Stimulated activated CD4-positive, alpha-beta T cell treated with anti-CD3 and anti-CD28 coated beads, Interleukin-4, amount 100 ng/mL, for 4 hours (primary cell): Measurements from ENCODE around the gene BEND3.
"Not testable (repeated sequence)": the region's sequence is repeated elsewhere in the genome, so short reads cannot be mapped to it uniquely, and the experiment has no call there.

Source experiments
- DNase-seq, 2 experiments: peaks; one replicate each; pipeline ENCODE4 v3.0.0-alpha.2; 2020

The BEND3 gene

DNA sequence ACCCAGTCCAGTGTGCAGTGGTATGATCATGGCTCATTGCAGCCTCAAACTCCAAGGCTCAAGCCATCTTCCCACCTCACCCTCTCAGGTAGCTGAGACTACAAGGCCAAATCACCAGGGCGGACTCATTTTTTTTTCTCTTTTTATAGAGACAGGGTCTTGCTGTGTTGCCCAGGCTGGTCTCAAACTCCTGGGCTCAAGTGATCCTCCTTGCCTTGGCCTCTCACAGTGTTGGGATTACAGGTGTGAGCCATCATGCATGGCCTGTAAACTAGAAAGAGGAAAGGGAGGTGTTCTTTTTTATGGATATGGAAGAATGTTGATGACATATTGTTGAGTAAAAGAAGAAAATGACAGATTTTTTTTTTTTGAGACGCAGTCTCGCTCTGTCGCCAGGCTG is 5.1 kb upstream of the BEND3 start:
- DNase-seq = no peak

DNA sequence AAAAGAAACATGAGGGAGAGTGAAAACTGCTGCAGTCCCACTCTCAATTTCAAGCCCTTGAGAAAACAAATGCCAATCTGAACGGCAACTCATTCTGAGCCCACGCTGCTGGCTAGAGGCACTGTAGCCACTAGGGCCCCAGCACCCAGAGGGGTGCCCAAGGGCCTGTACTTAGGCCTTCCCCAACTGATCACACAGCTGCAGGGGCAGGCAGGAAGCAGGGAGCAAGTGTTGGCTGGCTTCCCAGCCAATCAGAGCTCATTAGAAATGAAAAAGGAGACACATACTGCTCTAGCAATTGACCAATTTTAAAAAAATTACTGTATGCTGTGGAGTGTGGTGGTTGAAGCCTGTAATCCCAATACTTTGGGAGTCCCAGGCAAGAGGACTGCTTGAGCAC is 3.7 kb upstream of the BEND3 start:
- DNase-seq = no peak

DNA sequence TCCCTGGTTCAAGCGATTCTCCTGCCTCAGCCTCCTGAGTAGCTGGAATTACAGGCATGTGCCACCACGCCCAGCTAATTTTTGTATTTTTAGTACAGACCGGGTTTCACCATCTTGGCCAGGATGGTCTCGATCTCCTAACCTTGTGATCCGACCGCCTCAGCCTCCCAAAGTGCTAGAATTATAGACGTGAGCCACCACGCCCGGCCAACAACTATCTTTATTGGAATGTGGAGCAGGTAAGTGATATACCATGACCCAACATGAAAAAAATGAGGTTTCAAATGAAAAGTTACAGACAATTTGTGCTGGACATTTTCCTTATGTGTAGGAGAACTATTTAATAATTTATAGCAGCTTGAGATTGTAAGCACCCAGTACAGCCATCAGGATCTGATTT is 3.2 kb upstream of the BEND3 start:
- DNase-seq = not testable (repeated sequence)

DNA sequence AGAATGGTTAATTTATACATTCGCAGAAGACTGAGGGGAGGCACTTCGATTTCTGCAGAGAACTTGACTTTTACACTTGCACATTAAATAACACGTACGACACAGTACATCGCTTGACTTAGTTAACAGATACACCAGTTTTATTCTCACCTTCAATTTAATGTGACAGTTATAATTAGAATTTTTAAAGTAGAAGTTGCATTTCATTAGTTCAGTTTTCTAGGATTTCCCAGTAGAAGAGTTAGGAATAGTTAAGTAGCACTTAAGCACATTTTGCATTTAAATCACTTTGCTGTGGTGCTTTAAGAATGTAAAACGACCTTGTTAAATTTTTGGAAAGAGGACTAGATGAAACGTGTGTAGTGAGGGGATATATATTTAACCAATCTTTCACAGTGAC is 1.6 kb upstream of the BEND3 start:
- no peak for DNase-seq

DNA sequence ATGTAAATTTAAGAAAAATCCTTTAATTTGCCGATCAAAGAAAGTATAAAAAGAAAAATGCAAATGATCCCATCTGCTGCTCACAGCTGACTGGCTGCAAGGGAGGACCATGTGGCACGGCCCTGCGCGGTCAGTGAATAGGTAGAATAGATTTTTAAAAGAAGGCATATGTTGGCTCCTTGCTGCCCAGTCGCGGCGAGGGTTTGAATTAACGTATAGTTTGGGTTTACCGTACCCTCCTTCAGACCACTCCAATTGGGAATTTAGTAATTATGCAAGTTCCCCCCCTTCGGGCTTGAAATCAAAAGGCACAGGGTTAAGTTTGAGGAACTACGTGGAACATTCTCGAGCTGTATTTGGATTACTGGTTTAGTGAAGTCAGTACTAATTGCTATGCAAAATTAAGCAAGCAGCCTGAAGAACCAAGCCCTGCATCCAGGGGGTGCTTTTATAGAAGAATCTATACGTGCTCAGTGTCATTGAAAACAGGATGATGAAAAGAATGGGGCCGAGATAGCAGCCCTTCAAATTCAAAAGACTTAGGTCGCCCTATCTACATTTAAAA is 1.1 kb upstream of the BEND3 start:
- peak; percentile 5 to 9 for DNase-seq

DNA sequence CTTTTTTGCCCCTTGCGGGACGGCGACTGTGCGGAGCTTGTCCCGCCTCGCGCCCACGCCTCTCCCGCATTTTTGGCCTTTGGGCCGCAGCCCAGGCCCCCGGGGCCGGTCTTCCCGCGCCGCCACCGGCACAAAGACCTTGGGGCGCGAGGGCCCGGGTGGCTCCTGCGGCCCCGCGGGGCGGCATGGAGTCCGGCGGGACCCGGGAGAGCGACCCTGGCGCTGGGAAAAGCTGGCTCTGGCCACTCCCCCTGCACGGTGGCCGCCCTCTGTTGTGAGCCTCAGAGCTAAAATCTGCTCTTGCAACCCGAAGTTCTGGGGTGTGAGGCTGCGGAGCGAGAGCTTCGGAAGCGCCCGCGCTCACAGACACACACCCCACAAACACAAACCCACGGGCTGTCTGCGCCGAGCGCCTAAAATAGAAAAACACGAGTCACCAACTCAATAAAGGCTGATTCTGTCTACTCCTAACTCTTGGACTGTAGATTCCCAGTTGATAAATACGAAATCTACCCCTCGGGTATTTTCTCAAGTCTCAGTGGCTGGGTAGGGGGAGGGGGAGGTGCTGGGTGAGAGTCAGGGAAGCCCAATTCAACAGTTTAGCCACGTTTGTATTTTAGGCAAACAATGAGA is 496 bp upstream of the BEND3 start:
- DNase-seq = peak; percentile 30 to 39

DNA sequence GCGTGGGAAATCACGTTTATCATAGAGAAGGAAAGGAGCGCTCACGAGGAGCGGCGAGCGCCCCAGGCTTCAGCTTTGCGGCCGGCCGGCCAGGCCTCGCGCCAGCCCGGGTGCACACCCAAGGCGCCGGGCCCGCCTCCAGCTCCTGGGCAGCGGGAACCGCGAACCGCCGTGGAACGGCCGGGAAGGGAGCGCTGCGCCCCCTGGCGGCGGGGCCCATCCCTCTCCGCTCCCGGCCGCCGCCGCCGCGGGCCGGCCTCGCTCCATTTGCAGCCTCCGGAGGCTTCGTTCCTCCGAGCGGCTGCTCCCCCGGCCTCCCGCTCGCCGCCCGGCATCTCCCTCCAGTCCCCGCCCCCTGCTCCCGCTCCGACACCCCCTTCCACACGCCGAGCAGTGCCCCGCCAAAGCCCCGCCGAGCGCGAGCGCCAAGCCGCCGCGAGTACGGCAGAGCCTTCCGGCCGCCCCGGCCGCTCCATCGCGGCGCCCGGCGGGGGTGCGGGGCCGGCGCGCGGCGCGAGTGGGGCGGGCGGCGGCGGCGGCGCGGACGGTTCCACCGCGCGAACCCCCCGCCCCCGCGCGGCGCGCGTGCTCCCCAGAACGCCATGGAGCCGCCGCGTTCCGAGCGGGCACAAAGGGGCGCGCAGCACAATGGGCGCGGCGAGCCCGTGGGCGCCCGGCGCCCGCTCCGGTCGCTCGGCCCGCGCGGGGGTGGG is 946 bp downstream of the BEND3 start:
- peak; percentile 56 to 76 for DNase-seq

DNA sequence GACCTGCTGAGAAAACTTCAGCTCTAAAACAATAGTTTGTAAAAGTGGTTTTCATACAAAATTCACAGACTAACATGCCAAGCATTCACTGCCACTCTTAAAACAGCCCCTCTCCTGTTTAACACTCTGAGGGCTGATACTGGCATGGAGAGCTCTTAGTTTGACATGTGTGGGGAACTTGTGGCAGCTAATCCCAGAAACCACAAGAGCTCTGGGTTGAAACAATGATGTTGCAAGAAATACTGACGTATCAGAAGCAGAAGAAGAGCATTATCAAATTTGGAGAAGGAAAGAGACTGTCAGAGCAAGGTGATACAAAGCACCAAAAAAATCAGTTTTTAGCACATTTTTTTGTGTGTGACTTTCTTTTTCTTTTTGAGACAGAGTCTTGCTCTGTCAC is 5.1 kb downstream of the BEND3 start:
- no peak for DNase-seq

DNA sequence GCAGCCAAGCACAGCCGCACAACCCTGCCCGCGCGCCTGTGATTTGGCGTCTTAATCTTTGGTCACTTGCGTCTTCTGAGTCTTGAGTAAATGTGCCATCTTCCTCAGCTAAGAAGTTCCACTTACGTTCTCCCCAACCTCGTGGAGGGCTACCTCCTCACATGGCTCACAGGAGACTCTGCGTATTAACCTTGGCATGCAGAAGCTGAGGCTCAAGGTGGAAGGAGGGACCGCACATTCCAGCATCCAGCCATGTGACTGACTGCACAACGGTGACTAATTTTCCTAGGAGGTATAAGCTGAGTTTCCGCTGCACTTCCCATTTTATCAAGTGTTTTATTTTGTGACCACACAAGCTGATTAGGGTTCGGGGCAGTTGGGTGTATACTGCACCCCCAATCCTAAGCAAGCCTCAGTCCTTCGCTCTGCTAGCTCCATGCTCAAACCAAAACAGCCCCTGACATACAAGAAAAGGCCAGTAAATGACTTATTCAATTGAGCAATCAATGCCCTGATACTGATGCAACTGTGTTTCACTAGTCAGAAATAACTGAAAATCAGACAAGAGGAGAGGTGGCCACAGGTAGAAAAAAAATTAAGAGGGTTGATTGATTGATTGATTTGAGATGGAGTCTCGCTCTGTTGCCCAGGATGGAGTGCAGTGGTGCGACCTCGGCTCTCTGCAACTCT is 7.0 kb downstream of the BEND3 start:
- DNase-seq = no peak

DNA sequence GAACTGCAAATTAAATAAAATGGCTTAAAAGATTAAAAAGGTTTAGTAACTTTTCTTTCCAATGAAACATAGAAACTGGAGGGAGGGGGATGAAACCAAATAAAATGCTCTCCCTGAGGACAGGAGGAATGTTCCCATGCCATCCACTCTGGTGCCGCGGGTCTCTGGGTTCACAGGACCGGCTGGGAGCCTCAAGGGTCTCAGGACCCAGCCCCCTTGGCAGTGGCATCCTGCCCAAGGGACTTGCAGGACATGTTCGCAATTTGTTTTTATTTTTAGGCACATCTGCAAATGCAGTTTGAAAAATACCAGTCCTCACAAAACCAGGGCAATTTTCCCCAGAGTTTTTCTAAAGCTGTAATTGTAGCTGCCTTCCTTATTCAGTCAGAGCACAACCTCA is 7.5 kb downstream of the BEND3 start:
- no peak for DNase-seq

DNA sequence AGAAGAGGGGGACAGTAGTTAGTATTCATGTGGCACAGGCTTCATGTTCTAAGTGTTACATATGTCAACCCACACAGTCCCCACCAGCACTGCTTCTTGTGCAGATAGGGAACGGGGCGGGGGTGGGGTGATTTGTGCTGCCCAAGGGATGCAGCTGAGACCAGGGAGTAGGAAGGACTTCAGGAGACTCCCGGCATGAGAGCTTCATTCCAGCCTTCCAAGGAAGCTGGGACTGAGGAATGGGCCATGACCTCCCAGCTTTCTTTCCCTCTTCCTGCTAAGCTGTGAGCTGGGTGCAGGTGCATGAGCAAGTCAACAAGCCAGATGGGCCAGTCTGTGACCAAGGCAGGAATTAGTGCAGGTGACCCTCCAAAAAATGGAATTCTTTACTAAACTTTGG is 9.2 kb downstream of the BEND3 start:
- DNase-seq = no peak

DNA sequence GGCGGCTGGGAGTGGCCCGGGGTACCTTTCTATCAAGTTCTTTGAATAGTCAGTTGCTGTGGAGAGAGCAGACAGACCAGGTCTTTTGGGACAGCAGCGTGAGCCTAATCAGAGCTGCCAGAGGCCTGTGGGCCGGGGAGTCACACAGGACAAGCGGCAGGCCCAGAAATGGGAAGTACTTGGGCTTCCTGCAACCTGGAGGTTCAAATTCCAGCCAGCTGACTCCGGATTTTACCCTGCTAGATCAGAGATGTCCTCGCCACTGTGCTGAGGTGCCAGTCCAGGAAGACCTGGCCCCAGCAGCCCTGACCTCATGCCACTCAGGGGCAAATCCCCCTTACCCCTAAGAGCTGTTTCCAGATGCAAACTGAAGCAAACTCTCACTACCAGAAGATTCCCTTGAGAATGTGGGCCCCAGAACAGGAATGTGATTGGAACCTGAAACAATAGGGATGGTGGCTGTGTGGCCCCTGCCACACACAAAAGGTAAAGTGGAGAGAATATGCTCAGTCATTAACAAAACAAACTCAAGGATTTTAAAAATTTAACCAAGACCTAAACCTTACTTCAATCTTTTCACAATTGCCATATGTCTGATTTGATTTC is 9.7 kb downstream of the BEND3 start:
- DNase-seq = no peak

DNA sequence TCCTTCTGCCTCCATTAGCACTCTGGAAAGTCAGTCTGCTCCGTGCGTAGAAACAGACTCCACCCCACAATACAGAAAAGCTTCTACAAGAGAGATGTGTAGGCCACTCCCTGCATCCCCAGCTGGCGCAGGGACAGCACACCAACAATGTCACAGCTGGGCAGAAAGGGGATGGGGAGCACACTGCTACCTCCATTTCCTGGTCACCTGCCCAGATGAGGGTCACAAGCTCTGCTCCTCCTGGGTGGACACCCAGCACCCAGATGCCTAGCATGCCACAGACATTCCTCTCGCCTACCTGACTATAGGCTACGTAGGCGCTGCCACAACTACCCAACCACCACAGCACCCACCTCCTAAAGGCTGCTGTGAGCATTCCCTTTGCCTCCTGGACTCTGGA is 12.2 kb downstream of the BEND3 start:
- DNase-seq = no peak

DNA sequence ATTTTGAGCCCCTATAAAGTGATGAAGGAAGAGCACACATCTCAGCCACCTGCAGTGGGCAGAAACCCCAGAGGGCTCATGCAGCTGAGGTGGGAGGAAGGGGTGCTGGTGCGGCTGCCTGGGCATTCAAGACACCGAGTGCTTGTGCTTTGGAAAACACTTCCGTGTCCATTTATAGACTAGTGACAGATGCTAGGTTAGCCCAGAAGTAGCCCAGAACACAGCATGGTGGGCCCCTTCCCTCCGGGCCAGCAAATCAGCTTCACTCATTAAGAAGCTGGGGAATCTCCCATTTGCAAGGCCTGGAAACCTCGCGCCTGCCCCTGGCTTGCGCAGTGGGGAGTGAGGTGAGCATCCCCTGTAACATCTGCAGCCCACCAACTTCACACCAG is 12.9 kb downstream of the BEND3 start:
- DNase-seq = no peak

DNA sequence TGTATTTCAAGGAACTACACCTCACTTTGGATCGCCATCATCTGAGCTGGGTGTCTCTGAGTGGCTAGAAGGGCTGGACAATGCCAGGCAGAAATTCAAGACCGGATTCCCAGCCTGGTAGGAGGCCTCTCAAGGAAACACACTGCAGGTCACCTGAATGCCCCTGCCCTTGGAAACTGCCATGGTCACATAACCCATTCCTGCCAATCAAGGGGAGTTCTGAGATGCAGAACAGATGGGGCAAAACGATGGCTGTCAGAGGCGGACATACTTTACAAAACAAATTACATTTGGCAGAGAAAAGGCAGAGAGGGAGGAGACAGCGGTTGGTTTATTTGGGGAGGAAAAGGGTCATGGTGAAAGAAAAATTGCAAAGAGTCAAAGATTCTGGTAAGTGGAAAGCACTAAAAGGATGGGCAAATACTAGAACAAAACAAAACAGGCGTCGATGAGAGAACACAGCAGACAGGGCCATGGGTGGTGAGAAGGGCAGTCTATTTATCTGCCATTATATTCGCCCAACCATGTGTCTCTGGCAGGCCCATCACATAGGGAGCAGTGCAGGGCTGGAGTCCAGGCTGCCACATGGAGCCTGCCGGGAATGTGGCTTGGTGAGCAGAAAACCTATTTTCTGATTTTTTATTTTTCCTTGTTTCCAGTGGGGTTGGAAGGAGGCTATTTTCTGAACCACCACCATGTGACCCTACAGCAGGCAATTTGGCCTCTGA is 13.5 kb downstream of the BEND3 start:
- no peak for DNase-seq

DNA sequence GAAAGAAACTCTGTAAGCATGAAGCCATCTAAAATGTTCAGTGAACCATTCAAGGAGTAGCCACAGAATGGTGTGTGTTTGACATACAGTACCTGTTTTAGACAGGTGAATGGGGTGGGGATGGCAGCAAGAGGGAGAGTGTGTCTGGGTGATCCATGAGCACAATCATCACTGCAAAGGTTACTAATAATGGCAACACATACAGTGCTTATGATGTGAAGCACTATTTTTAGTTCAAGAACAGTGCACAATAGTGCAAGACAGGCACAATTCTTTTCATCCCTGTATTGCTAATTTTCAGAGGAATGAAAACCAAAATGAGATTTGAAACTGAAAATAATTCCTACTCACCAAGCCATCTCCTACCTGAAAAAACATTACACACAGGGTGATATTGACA is 14.1 kb downstream of the BEND3 start:
- DNase-seq = no peak

DNA sequence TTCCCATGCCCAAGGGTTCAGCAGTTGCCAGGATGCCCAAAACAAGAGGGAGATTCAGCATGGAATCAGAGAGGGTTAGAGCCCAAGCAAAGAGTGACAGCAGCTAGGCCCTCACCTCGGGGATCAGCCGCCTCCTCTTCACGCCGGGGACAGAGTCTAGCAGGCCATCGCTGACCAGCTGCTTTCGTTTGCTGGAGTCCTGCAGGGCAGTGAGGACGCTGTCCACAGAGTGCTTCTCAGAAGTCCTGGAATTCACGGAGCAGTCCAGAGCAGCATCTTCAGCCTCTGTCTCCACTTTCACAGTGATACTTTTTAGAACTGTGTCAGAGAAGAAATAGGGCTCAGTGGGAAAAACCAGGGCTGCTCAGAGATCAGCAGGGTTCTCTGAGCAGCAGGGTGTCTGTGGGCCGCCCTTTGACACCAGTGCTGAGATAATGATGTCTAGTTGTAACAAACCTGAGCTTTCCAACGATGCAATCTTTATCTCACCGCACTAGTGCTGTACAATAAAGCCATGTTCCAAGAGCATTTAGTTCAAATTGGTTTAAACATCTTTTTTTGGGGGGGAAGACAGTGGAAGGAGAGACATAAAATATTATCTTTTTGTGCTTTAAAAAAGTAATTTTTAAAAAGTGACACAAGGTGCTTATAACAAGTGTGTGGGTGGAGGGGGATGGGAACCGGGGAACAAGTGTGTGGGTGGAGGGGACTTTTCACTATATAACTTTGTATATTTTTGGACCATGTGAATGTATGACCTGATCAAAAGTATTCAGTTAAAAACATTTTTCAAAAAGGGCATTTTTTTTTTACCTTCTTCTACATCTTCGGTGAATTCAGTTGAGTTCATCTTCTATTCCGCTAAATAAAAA is 16.6 kb downstream of the BEND3 start:
- peak in 1 of 2 experiments; percentile 9 for DNase-seq

DNA sequence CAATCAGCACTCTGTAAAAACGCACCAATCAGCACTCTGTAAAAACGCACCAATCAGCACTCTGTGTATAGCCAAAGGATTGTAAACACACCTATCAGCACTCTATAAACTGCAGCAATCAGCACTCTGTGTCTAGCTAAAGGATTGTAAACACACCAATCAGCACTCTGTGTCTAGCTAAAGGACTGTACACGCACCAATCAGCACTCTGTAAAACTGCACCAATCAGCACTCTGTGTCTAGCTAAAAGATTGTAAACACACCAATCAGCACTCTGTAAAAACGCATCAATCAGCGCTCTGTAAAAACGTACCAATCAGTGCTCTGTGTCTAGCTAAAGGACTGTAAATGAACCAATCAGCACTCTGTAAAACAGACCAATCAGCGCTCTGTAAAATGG is 30.9 kb downstream of the BEND3 start:
- not testable (repeated sequence) for DNase-seq

DNA sequence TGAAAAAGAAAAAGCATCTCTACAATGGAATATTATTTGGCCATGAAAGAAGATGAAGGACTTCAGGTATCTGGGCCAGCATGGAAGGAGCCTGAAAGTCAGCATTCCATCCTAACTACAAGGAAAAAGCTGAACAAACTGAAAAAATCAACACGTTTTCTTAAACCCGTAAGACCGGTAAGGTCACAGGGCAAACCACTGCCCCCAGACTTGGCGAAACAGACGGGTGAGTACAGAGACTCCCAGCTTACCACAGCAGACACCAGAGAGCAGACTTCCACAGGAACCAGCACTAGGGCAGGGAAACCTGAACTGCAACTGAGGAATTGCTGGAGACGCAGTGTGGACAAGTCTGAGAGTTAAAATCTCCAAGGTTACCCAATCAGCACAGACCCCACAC is 31.4 kb downstream of the BEND3 start:
- no peak for DNase-seq

DNA sequence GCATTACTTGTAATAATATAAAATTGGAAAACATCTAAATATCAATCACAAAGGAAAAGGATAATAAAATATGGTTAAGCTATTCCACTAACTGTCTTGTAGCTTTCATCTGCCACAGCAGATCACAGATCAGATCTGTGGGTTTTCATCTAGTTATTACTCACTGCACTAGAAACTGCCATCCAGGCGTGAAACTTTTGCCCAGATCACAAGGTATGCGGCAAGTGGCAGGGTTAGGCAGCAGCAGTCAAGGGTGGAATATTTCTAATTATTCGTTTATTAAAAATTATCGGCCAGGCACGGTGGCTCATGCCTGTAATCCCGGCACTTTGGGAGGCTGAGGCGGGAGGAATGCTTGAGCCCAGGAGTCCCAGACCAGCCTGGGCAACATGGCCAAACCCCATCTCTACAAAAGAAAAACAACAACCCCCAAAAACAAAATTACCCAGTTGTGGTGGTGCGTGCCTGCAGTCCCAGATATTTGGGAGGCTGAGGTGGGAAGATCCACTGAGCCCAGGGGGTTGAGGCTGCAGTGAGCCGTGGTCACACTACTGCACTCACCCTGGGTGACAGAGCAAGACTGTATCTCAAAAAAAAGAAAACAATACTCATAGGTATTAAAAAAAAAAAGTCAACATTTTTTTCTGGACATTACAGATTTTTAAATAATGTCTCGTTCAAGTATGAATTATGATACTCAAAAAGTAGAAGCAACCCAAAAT is 32.1 kb downstream of the BEND3 start:
- DNase-seq = no peak

DNA sequence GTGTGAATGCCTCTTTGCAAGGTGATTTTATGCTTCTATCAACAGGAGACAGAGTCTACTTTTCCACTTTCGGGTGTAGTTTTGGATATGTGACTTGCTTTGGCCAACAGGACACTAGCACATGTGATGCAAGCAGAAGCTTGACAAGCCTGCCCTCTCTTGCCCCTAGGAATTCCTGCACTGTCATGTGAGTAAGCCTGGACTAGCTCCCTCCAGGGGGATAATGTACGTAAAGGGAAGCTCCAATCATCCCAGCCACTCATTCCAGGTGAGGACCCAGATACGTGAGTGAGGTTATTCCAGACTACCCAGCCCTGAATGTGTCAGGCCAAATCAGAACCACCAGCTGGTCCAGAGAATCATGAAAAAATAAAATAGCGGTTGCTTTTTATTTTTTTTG is 33.3 kb downstream of the BEND3 start:
- DNase-seq = no peak
